Right lobe of liver (tissue), 6 donors: ENCODE data around the gene RBM47. TPM values are rescaled to one million over a fixed set of nuclear protein-coding genes. Genes with fewer than 3 reads are reported as not detected.
A peak's percentile ranks its signal among the peaks of the same experiment; 100 is the strongest.
"Not testable (repeated sequence)": the region's sequence is repeated elsewhere in the genome, so short reads cannot be mapped to it uniquely, and the experiment has no call there.

ENCODE experiments used
- ATAC-seq, 4 donors: fragments of 200-7000 bp; cut with Tn5 transposase; one replicate each; pipeline ENCODE4 v1.9.1; 2020; ENCODE audit warnings: mild to moderate bottlenecking in 4 of 4, moderate library complexity in 4 of 4
- DNase-seq, 3 donors: peaks; one replicate each; pipeline ENCODE4 v3.0.0-alpha.2; 2020
- H3K27ac ChIP-seq, 3 donors: fragments of 200-600 bp; one replicate each; pipeline ENCODE4 v1.8.0; 2022
- H3K27me3 ChIP-seq, 2 donors: fragments of 200-600 bp; one replicate each; pipeline ENCODE4 v1.8.0; 2022
- H3K36me3 ChIP-seq, 4 donors: fragments of 200-600 bp; sonication (generic) in 1 of 4; one replicate each; pipeline versions ENCODE4 v1.5.1 to v1.8.0; 2017 to 2022; ENCODE audit warnings: control low read depth in 1 of 4
- H3K4me1 ChIP-seq, 4 donors: fragments of 200-600 bp; sonication (generic) in 1 of 4; one replicate each; pipeline versions ENCODE4 v1.5.1 to v1.8.0; 2017 to 2022; ENCODE audit warnings: control low read depth in 1 of 4
- H3K4me3 ChIP-seq, 3 donors: fragments of 200-600 bp; one replicate each; pipeline ENCODE4 v1.8.0; 2022
- H3K9me3 ChIP-seq, 4 donors: fragments of 200-600 bp; sonication (generic) in 1 of 4; one replicate each; pipeline versions ENCODE4 v1.5.1 to v1.8.0; 2017 to 2022; ENCODE audit warnings: control low read depth in 1 of 4
- POLR2A ChIP-seq: fragments of 450-650 bp; IDR thresholded peaks from one replicate; pipeline ENCODE4 v1.6.1; 2017; ENCODE audit warnings: antibody characterized with exemption, mild to moderate bottlenecking
- WGBS: methylation state at CpG from one replicate; pipeline ENCODE4 v1.1.6; 2018; ENCODE audit warnings: low coverage, low lambda C conversion rate; ENCODE audit not compliant: insufficient coverage; ENCODE audit errors: missing lambda C conversion rate; 5-methylcytosine and 5-hydroxymethylcytosine counted together
- intact Hi-C, 2 donors: fragments of 100-400 bp; cut with DNase I; formaldehyde crosslinking; loops; one replicate each; pipeline versions ENCODE4 v1.11.2 to v1.14.1; 2022
- total RNA-seq, 6 experiments: library from RNA; depleted of rRNA in 2 of 6; stranded (reverse); fragments of >200 nt in 2 of 6; fragmentation: NEBNext Ultra II Directional in 3 of 6; extraction: Animal tissue kit (Norgen Biotek cat#: 25700) in 3 of 6; gene quantifications; one replicate each; pipeline versions ENCODE4 v1.1.0 to v1.2.4, GENCODE V29; 2016 to 2023
- TF ChIP-seq, protein P1 (sequence below), 4 donors: fragments of 200-600 bp in 3 of 4; fragments of 450-650 bp in 1 of 4; IDR thresholded peaks; one replicate each; pipeline versions ENCODE4 v1.5.1 to v1.8.0; 2016 to 2022; ENCODE audit warnings: antibody characterized with exemption in 4 of 4, mild to moderate bottlenecking in 2 of 4
- donor health status: DM: no; HTN: yes; CAD: no.
- donor health status: DM: no; HTN: no; CAD: no.
- donor health status: DM: no; HTN: no; CAD: no.
- donor health status: DM: no; HTN: yes; CAD: no.
- donor health status: DM: no; HTN: yes; CAD: no.

Gene RBM47
- total RNA-seq, 6 experiments from 2014 or later: 29.5 to 85.0 (median 51.1) TPM

DNA sequence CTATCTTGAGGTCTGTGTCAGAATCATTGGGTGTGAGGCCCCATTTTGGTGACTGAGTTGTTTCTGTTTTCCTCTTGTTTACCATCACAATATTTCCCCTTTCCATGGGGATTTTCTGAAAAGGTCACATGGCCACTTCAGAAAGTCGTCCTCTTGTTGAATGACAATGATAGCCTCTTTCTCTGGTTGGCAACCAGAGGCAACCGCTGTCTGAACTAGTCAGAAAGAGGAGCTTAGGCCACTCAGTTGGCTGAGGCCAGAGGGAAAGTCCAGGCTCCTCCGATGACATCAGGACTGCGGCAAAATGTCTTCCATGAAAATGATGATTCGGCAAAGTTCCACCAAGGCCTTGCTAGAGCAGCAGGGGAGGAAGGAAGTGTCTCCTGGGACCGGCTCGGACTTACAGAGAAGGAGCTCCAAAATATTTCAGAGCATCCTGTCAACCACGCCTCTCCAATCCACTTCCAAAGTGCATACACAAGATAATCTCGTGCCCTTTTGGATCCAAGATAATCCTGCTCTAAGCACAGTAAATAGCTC, 19.1 kb upstream of the RBM47 start:
- TF ChIP-seq POLR2A: no peak
- ATAC-seq (peak; percentile 48 to 65 (median 60)), DNase-seq (peak in 1 of 3 donors; percentile 24)
- WGBS: 55% methylated on average over 9 of the region's 9 CpGs
- intact Hi-C loops: no loop called here
- no peaks in the 10 kb centered on the region for H3K9me3 ChIP-seq
- H3K27ac ChIP-seq: no peak overlapping the region
- no peaks in the 10 kb centered on the region for H3K36me3 ChIP-seq
- H3K4me1 ChIP-seq: no peaks in the 10 kb centered on the region
- H3K4me3 ChIP-seq: no peak overlapping the region
- no peaks in the 10 kb centered on the region for H3K27me3 ChIP-seq

DNA sequence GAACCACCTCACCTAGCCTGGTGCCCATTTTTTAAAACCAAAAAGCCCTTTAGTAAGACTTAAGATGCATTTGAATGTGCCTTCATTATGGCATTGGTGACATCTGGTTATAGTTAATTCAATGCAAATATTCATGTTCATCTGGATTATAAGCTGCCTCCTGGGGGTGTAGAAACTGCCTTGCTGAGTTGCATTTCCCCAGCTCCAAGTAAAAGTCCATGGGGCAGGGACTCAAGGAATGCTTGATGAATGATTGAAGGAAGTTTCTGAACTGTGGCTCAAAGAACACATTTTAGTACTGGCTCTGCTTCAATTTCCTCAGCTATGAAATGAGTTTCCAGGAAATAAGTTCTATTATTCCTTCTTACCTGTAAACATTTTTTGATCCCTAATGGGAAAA, 18.5 kb upstream of the RBM47 start:
- no peaks in the 10 kb centered on the region for H3K9me3 ChIP-seq
- intact Hi-C loops: no loop called here
- H3K27me3 ChIP-seq: no peaks in the 10 kb centered on the region
- no peak overlapping the region for H3K27ac ChIP-seq
- DNase-seq (no peak), ATAC-seq (no peak)
- no peaks in the 10 kb centered on the region for H3K36me3 ChIP-seq
- no peak for TF ChIP-seq POLR2A
- H3K4me1 ChIP-seq: no peaks in the 10 kb centered on the region
- no peak overlapping the region for H3K4me3 ChIP-seq

GRCh38 chr4:40645586-40645985, 15.9 kb upstream of the RBM47 start:
- ATAC-seq (no peak), DNase-seq (no peak)
- intact Hi-C loops: no loop called here
- Histone ChIP-seq H3K27ac (no peak overlapping the region), H3K4me3 (no peak overlapping the region), H3K4me1 (no peaks in the 10 kb centered on the region), H3K27me3 (no peaks in the 10 kb centered on the region), H3K36me3 (no peaks in the 10 kb centered on the region), H3K9me3 (no peaks in the 10 kb centered on the region)
- TF ChIP-seq POLR2A: no peak

DNA sequence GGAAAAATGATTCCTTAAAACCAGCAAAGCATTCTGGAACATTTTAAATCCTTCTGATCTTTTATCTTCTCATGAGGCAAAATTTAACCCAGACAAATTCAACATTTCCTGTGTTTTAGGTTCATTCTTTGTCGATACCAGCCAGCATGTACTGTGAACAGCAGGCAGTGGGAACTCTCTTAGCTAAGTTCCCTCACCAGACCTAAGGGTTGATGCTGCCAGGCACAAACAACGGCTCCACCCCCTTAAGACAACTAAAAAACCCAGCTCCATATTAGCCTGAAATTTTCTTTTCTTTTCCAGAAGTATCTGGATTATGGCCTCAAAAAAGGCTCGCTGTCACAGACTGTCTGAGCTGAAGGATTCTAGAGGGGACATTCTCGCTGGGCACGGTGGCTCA, 2.4 kb upstream of the RBM47 start:
- TF ChIP-seq POLR2A: no peak
- Histone ChIP-seq H3K4me3 (no peak overlapping the region), H3K4me1 (peaks cover 0 to 14% (median 4%) of the 10 kb centered on the region in 4 donors), H3K9me3 (no peaks in the 10 kb centered on the region), H3K27me3 (no peaks in the 10 kb centered on the region), H3K27ac (no peak overlapping the region), H3K36me3 (no peaks in the 10 kb centered on the region)
- DNase-seq: no peak
- intact Hi-C loops: no loop called here
- 77% methylated on average over 5 of the region's 5 CpGs for WGBS
- ATAC-seq: no peak

- no peaks in the 10 kb centered on the region for H3K9me3 ChIP-seq
- WGBS: 9% methylated on average over 18 of the region's 41 CpGs
- TF ChIP-seq, protein P1, sequence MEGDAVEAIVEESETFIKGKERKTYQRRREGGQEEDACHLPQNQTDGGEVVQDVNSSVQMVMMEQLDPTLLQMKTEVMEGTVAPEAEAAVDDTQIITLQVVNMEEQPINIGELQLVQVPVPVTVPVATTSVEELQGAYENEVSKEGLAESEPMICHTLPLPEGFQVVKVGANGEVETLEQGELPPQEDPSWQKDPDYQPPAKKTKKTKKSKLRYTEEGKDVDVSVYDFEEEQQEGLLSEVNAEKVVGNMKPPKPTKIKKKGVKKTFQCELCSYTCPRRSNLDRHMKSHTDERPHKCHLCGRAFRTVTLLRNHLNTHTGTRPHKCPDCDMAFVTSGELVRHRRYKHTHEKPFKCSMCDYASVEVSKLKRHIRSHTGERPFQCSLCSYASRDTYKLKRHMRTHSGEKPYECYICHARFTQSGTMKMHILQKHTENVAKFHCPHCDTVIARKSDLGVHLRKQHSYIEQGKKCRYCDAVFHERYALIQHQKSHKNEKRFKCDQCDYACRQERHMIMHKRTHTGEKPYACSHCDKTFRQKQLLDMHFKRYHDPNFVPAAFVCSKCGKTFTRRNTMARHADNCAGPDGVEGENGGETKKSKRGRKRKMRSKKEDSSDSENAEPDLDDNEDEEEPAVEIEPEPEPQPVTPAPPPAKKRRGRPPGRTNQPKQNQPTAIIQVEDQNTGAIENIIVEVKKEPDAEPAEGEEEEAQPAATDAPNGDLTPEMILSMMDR (IDR thresholded peaks at IDR 0.05): no peak
- peak; percentile 25 for TF ChIP-seq POLR2A
- DNase-seq (peak; percentile 75 to 87 (median 85)), ATAC-seq (peak; percentile 72 to 87 (median 82))
- H3K4me3 ChIP-seq: peak overlapping the region; percentile 61 to 79 (median 78)
- intact Hi-C loops: no loop called here
- peak overlapping the region; percentile 94 to 99 (median 99) for H3K27ac ChIP-seq
- H3K4me1 ChIP-seq: peaks cover 0 to 25% (median 4%) of the 10 kb centered on the region in 4 donors
- H3K36me3 ChIP-seq: no peaks in the 10 kb centered on the region
- H3K27me3 ChIP-seq: no peaks in the 10 kb centered on the region
These were observed 814 bp upstream of the RBM47 start for GRCh38 chr4:40630335-40631021.

DNA sequence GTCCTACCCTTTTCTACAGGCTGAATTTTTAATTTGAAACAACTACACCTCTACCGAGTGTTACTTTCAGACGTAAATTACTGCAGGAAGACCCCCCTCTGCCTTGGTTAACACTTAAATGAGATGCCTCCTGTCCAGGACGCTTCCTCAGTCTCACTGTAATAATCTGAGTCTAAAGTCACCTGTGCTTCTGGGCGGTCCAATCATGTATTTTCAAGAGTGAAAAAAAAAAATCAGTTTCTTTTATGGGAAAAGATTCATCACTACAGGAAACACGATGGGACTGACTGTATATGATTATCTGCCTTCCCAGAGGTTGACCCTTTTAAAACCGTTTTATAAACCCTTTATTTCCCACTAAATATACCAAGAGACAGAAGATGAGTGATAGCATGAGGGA, 776 bp downstream of the RBM47 start:
- intact Hi-C loops: no loop called here
- Histone ChIP-seq H3K4me1 (peaks cover 0 to 38% (median 4%) of the 10 kb centered on the region in 4 donors), H3K36me3 (no peaks in the 10 kb centered on the region), H3K9me3 (no peaks in the 10 kb centered on the region), H3K27me3 (no peaks in the 10 kb centered on the region), H3K4me3 (peak overlapping the region; percentile 61 to 79 (median 78)), H3K27ac (peak overlapping the region; percentile 94 to 99 (median 99))
- DNase-seq: no peak
- ATAC-seq: peak in 3 of 4 donors; percentile 2 to 23 (median 5)
- TF ChIP-seq POLR2A: no peak
- WGBS: 11% methylated on average over 6 of the region's 6 CpGs

GRCh38 chr4:40628407-40628806, 1.3 kb downstream of the RBM47 start:
- H3K4me3 ChIP-seq: peak overlapping the region; percentile 61 to 79 (median 78)
- DNase-seq, H3K36me3 ChIP-seq, H3K9me3 ChIP-seq, intact Hi-C loops, H3K27me3 ChIP-seq, ATAC-seq: not testable (repeated sequence)
- H3K4me1 ChIP-seq: peaks cover 0 to 42% (median 5%) of the 10 kb centered on the region in 4 donors
- peak overlapping the region; percentile 94 to 99 (median 99) for H3K27ac ChIP-seq
- 9% methylated on average over 6 of the region's 6 CpGs for WGBS
